K562 (cell line): ENCODE measurements around the gene CERS6. TPM values are rescaled to one million over a fixed set of nuclear protein-coding genes. Genes with fewer than 3 reads are reported as not detected.

ENCODE experiments used
- CBX5 ChIP-seq: IDR thresholded peaks from 2 replicates; pipeline ENCODE4 v1.6.1; 2014; ENCODE audit warnings: low read depth, borderline replicate concordance
- CBX8 ChIP-seq: fragments of 200-600 bp; sonication (generic); IDR thresholded peaks from 2 replicates; pipeline ENCODE4 v1.6.1; 2012; ENCODE audit warnings: borderline replicate concordance, mixed run types, low read depth, mild to moderate bottlenecking, moderate library complexity, mixed read lengths, low read length, control low read depth, inconsistent platforms; ENCODE audit not compliant: poor library complexity, severe bottlenecking; ENCODE audit errors: extremely low read depth
- COPS2 ChIP-seq: fragments of 450-650 bp; conservative IDR thresholded peaks from 2 replicates; pipeline ENCODE4 v1.6.1; 2016; ENCODE audit warnings: mild to moderate bottlenecking, moderate library complexity
- EGR1 ChIP-seq: fragments of 450-650 bp; conservative IDR thresholded peaks from 2 replicates; pipeline ENCODE4 v1.6.1; 2017; ENCODE audit warnings: mild to moderate bottlenecking
- ELF4 ChIP-seq: fragments of 450-650 bp; formaldehyde crosslinking; IDR thresholded peaks from 2 replicates; pipeline ENCODE4 v1.4.0; 2022; ENCODE audit warnings: missing genetic modification characterization
- FOXA3 ChIP-seq, 2 experiments: fragments of 450-650 bp in 1 of 2; sonication (generic) in 1 of 2; formaldehyde crosslinking; IDR thresholded peaks in 1 of 2; conservative IDR thresholded peaks in 1 of 2; 2 replicates each; pipeline versions ENCODE4 v1.4.0 to v1.8.0; 2020 to 2022; ENCODE audit warnings: mild to moderate bottlenecking in 2 of 2, missing genetic modification reagents in 1 of 2
- KDM5B ChIP-seq: fragments of 200-600 bp; sonication (generic); IDR thresholded peaks from 2 replicates; pipeline ENCODE4 v1.6.1; 2012; ENCODE audit warnings: low read depth, mild to moderate bottlenecking, moderate library complexity, low read length, control low read depth, inconsistent platforms; ENCODE audit not compliant: insufficient replicate concordance
- KLF10 ChIP-seq: fragments of 250-450 bp; sonication (Bioruptor Pico); IDR thresholded peaks from 2 replicates; pipeline ENCODE4 v1.6.1; 2021; ENCODE audit warnings: matching md5 sums
- NFRKB ChIP-seq: fragments of 450-650 bp; IDR thresholded peaks from 2 replicates; pipeline ENCODE4 v1.6.1; 2016; ENCODE audit warnings: low read depth
- PCBP1 ChIP-seq: fragments of 200-400 bp; formaldehyde crosslinking; IDR thresholded peaks from 2 replicates; pipeline ENCODE4 v1.6.1; 2018; ENCODE audit warnings: mild to moderate bottlenecking, low read depth, low read length; ENCODE audit not compliant: poor library complexity, severe bottlenecking
- PHF20 ChIP-seq: fragments of 450-650 bp; IDR thresholded peaks from 2 replicates; pipeline ENCODE4 v1.6.1; 2018; ENCODE audit not compliant: partially characterized antibody
- PHF21A ChIP-seq: fragments of 450-650 bp; IDR thresholded peaks from 2 replicates; pipeline ENCODE4 v1.6.1; 2017; ENCODE audit warnings: low read depth, borderline replicate concordance
- RBM22 ChIP-seq: fragments of 200-400 bp; formaldehyde crosslinking; IDR thresholded peaks from 2 replicates; pipeline ENCODE4 v1.6.1; 2018; ENCODE audit warnings: low read length, low read depth; ENCODE audit not compliant: poor library complexity, severe bottlenecking
- SIN3B ChIP-seq: fragments of 450-650 bp; IDR thresholded peaks from 2 replicates; pipeline ENCODE4 v1.6.1; 2017; ENCODE audit warnings: low read depth, mild to moderate bottlenecking, moderate library complexity
- TFE3 ChIP-seq: fragments of 450-650 bp; formaldehyde crosslinking; IDR thresholded peaks from 2 replicates; pipeline ENCODE4 v1.4.0; 2020; ENCODE audit warnings: mild to moderate bottlenecking, mixed read lengths
- ZNF121 ChIP-seq: sonication (generic); formaldehyde crosslinking; conservative IDR thresholded peaks from 2 replicates; pipeline ENCODE4 v1.8.0; 2022; ENCODE audit warnings: missing genetic modification reagents
- ZNF124 ChIP-seq: sonication (generic); formaldehyde crosslinking; IDR thresholded peaks from 2 replicates; pipeline ENCODE4 v1.8.1; 2022; ENCODE audit warnings: missing genetic modification reagents
- ZNF23 ChIP-seq: fragments of 250-450 bp; sonication (Bioruptor Pico); IDR thresholded peaks from 2 replicates; pipeline ENCODE4 v1.4.0; 2020; ENCODE audit warnings: mild to moderate bottlenecking
- ZNF354B ChIP-seq: fragments of 250-450 bp; sonication (Bioruptor Pico); IDR thresholded peaks from 2 replicates; pipeline ENCODE4 v1.4.0; 2020
- ZNF780A ChIP-seq: fragments of 250-450 bp; sonication (Bioruptor Pico); IDR thresholded peaks from 2 replicates; pipeline ENCODE4 v1.5.0; 2021; ENCODE audit warnings: mild to moderate bottlenecking
- polyA plus RNA-seq, 8 experiments: library from polyadenylated mRNA; depleted of rRNA in 4 of 8; stranded (reverse) in 5 of 8; unstranded in 3 of 8; fragments of >200 nt; fragmentation: Nextera tagmentation in 2 of 8; fragmentation: Illumina TruSeq in 1 of 8; extraction: Ambion mirVana in 2 of 8; extraction: Trizol in 1 of 8; gene quantifications; 2 replicates each; pipeline versions ENCODE4 v1.2.1 to v1.2.3, GENCODE V29; 2011 to 2014; ENCODE audit warnings: inconsistent platforms in 1 of 8, missing spikeins in 1 of 8
- total RNA-seq, 7 experiments: library from RNA; depleted of rRNA in 6 of 7; stranded (reverse); fragments of >200 nt in 6 of 7; fragmentation: Illumina TruSeq in 2 of 7; extraction: Trizol in 2 of 7; gene quantifications; 2 replicates each; pipeline versions ENCODE4 v1.2.1 to v1.2.3, GENCODE V29; 2011 to 2021; ENCODE audit warnings: low replicate concordance in 1 of 7
- TF ChIP-seq, protein P1 (sequence below): fragments of 250-450 bp; sonication (Bioruptor Pico); IDR thresholded peaks from 2 replicates; pipeline ENCODE4 v1.5.0; 2021
- TF ChIP-seq, protein P2 (sequence below): fragments of 450-650 bp; formaldehyde crosslinking; IDR thresholded peaks from 2 replicates; pipeline ENCODE4 v1.4.0; 2020; ENCODE audit warnings: mild to moderate bottlenecking, moderate library complexity

Gene CERS6
- total and polyA plus RNA-seq, 9 of the 15 experiments (the other 6 are each of a cell fraction or from before 2014, with no cell fraction given), result 1.6 to 13.6 (median 11.4) TPM

- TF ChIP-seq PCBP1, result peak; percentile 13
- TF ChIP-seq FOXA3 (CRISPR knock-in tag; conservative IDR thresholded peaks at IDR 0.05 in 1 of 2, IDR thresholded peaks at IDR 0.05 in 1 of 2), result peak in 1 of 2 experiments; percentile 94; a peak in 2 of 4 replicates
- peak; percentile 55 for TF ChIP-seq ZNF121 (CRISPR knock-in tag)
- TF ChIP-seq TFE3 (CRISPR knock-in tag), result no peak
- TF ChIP-seq RBM22, result no peak
- TF ChIP-seq ZNF780A (CRISPR knock-in tag), result no peak
- peak; percentile 46; the same call in 1 of the 2 replicates for TF ChIP-seq NFRKB
- peak; percentile 97 for TF ChIP-seq EGR1
- TF ChIP-seq KDM5B, result peak; percentile 83
- TF ChIP-seq COPS2, result no peak
- no peak for TF ChIP-seq SIN3B
- no peak for TF ChIP-seq CBX5
- TF ChIP-seq ELF4 (CRISPR knock-in tag), result no peak
- no peak for TF ChIP-seq KLF10 (CRISPR knock-in tag)
- TF ChIP-seq PHF21A, result no peak
- peak; percentile 95 for TF ChIP-seq ZNF124 (CRISPR knock-in tag)
- TF ChIP-seq PHF20, result no peak
- TF ChIP-seq, protein P1, sequence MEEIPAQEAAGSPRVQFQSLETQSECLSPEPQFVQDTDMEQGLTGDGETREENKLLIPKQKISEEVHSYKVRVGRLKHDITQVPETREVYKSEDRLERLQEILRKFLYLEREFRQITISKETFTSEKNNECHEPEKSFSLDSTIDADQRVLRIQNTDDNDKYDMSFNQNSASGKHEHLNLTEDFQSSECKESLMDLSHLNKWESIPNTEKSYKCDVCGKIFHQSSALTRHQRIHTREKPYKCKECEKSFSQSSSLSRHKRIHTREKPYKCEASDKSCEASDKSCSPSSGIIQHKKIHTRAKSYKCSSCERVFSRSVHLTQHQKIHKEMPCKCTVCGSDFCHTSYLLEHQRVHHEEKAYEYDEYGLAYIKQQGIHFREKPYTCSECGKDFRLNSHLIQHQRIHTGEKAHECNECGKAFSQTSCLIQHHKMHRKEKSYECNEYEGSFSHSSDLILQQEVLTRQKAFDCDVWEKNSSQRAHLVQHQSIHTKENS (CRISPR knock-in tag), result no peak
- no peak for TF ChIP-seq ZNF354B
- TF ChIP-seq CBX8, result no peak
- no peak for TF ChIP-seq ZNF23 (CRISPR knock-in tag)
- TF ChIP-seq, protein P2, sequence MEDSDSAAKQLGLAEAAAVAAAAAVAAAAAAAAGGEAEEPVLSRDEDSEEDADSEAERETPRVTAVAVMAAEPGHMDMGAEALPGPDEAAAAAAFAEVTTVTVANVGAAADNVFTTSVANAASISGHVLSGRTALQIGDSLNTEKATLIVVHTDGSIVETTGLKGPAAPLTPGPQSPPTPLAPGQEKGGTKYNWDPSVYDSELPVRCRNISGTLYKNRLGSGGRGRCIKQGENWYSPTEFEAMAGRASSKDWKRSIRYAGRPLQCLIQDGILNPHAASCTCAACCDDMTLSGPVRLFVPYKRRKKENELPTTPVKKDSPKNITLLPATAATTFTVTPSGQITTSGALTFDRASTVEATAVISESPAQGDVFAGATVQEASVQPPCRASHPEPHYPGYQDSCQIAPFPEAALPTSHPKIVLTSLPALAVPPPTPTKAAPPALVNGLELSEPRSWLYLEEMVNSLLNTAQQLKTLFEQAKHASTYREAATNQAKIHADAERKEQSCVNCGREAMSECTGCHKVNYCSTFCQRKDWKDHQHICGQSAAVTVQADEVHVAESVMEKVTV (CRISPR knock-in tag), result no peak
Measured at GRCh38 chr2:168455645-168456520, at the start of gene CERS6 (continued).
